OCI-LY1 (cell line): ENCODE results near the gene ARHGAP32.

Source experiments
- H2AFZ ChIP-seq: fragments of 200-600 bp; sonication (generic), shearing (Covaris generic); 2 replicates; pipeline ENCODE4 v1.6.0; 2014; ENCODE audit warnings: antibody characterized with exemption, mild to moderate bottlenecking, low read length
- H3F3A ChIP-seq: fragments of 200-600 bp; sonication (generic), shearing (Covaris generic); 2 replicates; pipeline ENCODE4 v1.6.0; 2014; ENCODE audit warnings: mild to moderate bottlenecking, antibody characterized with exemption, low read length, moderate library complexity; ENCODE audit not compliant: insufficient read depth
- H3K27ac ChIP-seq: fragments of 200-600 bp; sonication (generic); 2 replicates; pipeline ENCODE4 v1.5.1; 2014; ENCODE audit warnings: low read length, mixed run types, mild to moderate bottlenecking, low read depth; ENCODE audit not compliant: poor library complexity, severe bottlenecking
- H3K27me3 ChIP-seq: fragments of 200-600 bp; sonication (generic); 2 replicates; pipeline ENCODE4 v1.6.0; 2014; ENCODE audit warnings: antibody characterized with exemption, mild to moderate bottlenecking, low read length, moderate library complexity; ENCODE audit not compliant: insufficient read depth
- H3K36me3 ChIP-seq: fragments of 200-600 bp; sonication (generic); 2 replicates; pipeline ENCODE4 v1.6.1; 2014; ENCODE audit warnings: mild to moderate bottlenecking, antibody characterized with exemption, low read length, moderate library complexity, mixed read lengths; ENCODE audit not compliant: insufficient read depth
- H3K4me1 ChIP-seq: fragments of 200-600 bp; sonication (generic); 2 replicates; pipeline ENCODE4 v1.5.1; 2014; ENCODE audit warnings: mild to moderate bottlenecking, low read length, moderate library complexity; ENCODE audit not compliant: insufficient read depth, severe bottlenecking
- H3K4me2 ChIP-seq: fragments of 200-600 bp; sonication (generic), shearing (Covaris generic); 2 replicates; pipeline ENCODE4 v1.6.1; 2014; ENCODE audit warnings: low read length
- H3K4me3 ChIP-seq: fragments of 200-600 bp; sonication (generic); 2 replicates; pipeline ENCODE4 v1.5.1; 2014; ENCODE audit warnings: low read length, low read depth, mild to moderate bottlenecking, mixed read lengths; ENCODE audit not compliant: poor library complexity, severe bottlenecking
- H3K79me2 ChIP-seq: fragments of 200-600 bp; shearing (Covaris generic); 2 replicates; pipeline ENCODE4 v1.6.1; 2016; ENCODE audit warnings: mixed run types, low read length, mixed read lengths; ENCODE audit not compliant: insufficient read depth
- H3K9ac ChIP-seq: fragments of 200-600 bp; sonication (generic), shearing (Covaris generic); 2 replicates; pipeline ENCODE4 v1.6.1; 2014; ENCODE audit warnings: mild to moderate bottlenecking, low read length, mixed read lengths
- H3K9me2 ChIP-seq: fragments of 200-600 bp; sonication (generic), shearing (Covaris generic); 2 replicates; pipeline ENCODE4 v1.6.1; 2014; ENCODE audit warnings: low read depth, mild to moderate bottlenecking, low read length, mixed read lengths
- H3K9me3 ChIP-seq: fragments of 200-600 bp; shearing (Covaris generic); 2 replicates; pipeline ENCODE4 v1.6.1; 2014; ENCODE audit warnings: low read length, mixed read lengths
- H4K20me1 ChIP-seq: fragments of 200-600 bp; sonication (generic), shearing (Covaris generic); 2 replicates; pipeline ENCODE4 v1.6.0; 2016; ENCODE audit warnings: mild to moderate bottlenecking, low read length; ENCODE audit not compliant: insufficient read depth
- CTCF ChIP-seq: fragments of 200-600 bp; sonication (generic), shearing (Covaris generic); IDR thresholded peaks from 2 replicates; pipeline ENCODE4 v1.5.1; 2017; ENCODE audit warnings: mild to moderate bottlenecking, antibody characterized with exemption, low read length, moderate library complexity, mixed read lengths
- EZH2 ChIP-seq: fragments of 200-600 bp; sonication (generic), shearing (Covaris generic); IDR thresholded peaks from 2 replicates; pipeline ENCODE4 v1.8.0; 2017; ENCODE audit warnings: borderline replicate concordance, mixed run types, mild to moderate bottlenecking, antibody characterized with exemption, low read length, moderate library complexity, mixed read lengths

Gene ARHGAP32

DNA sequence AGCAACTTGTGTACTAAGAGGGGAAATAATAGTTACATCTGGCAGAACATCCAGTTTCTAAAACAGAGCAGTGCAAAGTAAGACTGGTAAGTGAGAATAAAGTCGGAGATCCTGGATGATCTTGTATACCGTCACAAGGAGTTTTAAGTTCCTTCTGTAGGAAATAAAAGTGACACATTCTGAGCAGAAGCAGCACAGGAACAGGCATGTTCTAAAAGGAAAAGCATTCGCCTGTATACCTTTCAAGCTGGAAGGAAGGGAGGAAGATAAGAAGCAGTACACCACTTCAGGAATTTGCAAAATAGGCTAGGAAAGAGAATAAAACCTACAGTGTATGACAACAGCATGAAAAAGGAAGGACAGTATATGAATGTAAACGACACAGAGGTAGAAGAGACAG lies 143.2 kb downstream of the ARHGAP32 start:
- no peaks in the 10 kb centered on the region for H3K79me2 ChIP-seq
- H3K36me3 ChIP-seq: no peaks in the 10 kb centered on the region
- no peaks in the 10 kb centered on the region for H3K4me1 ChIP-seq
- no peak overlapping the region for H3K9ac ChIP-seq
- no peaks in the 10 kb centered on the region for H3K9me2 ChIP-seq
- H3K27ac ChIP-seq: no peak overlapping the region
- TF ChIP-seq EZH2: no peak
- TF ChIP-seq CTCF: no peak
- no peaks in the 10 kb centered on the region for H4K20me1 ChIP-seq
- H3K4me3 ChIP-seq: no peak overlapping the region
- H3K4me2 ChIP-seq: no peak overlapping the region
- H2AFZ ChIP-seq: no peak overlapping the region
- H3K27me3 ChIP-seq: no peaks in the 10 kb centered on the region
- H3F3A ChIP-seq: no peaks in the 10 kb centered on the region
- no peaks in the 10 kb centered on the region for H3K9me3 ChIP-seq

DNA sequence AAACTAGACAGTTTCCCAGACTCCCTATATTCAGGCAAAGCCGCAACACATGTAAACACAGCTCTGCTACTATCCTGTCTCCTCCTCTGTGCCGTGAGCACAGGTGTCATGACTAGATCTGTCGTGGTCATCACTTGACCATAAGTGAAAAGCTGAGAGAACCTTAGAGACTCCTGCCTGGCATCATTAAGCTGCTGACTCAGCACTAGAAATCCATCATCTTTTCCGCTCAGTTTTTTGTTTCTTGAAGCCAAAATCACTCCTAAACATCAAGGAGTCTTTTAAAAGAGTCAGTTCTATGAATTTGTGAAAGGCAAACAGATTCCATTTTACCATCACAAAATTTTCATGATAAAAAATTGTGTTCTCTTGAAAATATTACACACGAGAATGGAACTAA lies 147.0 kb downstream of the ARHGAP32 start:
- H2AFZ ChIP-seq: no peak overlapping the region
- no peaks in the 10 kb centered on the region for H3K27me3 ChIP-seq
- no peak overlapping the region for H3K27ac ChIP-seq
- no peaks in the 10 kb centered on the region for H3K36me3 ChIP-seq
- no peaks in the 10 kb centered on the region for H3K4me1 ChIP-seq
- H3K4me3 ChIP-seq: no peak overlapping the region
- no peak overlapping the region for H3K9ac ChIP-seq
- H3F3A ChIP-seq: no peaks in the 10 kb centered on the region
- TF ChIP-seq EZH2 (no peak), CTCF (no peak)
- H3K4me2 ChIP-seq: no peak overlapping the region
- H4K20me1 ChIP-seq: no peaks in the 10 kb centered on the region
- H3K79me2 ChIP-seq: no peaks in the 10 kb centered on the region
- no peaks in the 10 kb centered on the region for H3K9me3 ChIP-seq
- no peaks in the 10 kb centered on the region for H3K9me2 ChIP-seq

DNA sequence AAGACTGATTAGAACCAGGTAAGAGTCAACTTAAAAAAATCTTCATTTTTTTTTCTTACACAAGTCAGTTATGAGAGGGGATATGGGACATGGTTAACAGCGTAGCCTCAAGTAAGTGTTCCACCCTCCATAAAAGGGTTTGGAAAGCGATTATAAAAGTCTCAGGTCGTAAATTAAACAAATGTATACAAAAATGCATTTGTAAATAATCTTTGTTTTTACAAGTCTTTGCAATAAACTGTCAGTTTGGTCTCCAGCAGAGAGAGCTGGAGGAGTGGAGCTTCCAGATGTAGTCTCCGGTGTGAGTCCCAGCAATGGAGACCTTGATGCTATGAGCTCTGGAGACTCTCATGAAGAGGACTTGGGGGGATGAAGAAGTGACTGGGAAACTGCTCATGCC lies 149.6 kb downstream of the ARHGAP32 start:
- no peak overlapping the region for H3K9ac ChIP-seq
- no peak overlapping the region for H2AFZ ChIP-seq
- H3K27ac ChIP-seq: no peak overlapping the region
- H4K20me1 ChIP-seq: no peaks in the 10 kb centered on the region
- H3K4me1 ChIP-seq: no peaks in the 10 kb centered on the region
- H3K4me2 ChIP-seq: no peak overlapping the region
- no peak overlapping the region for H3K4me3 ChIP-seq
- H3K9me3 ChIP-seq: no peaks in the 10 kb centered on the region
- H3K79me2 ChIP-seq: no peaks in the 10 kb centered on the region
- H3K9me2 ChIP-seq: no peaks in the 10 kb centered on the region
- no peak for TF ChIP-seq CTCF
- no peak for TF ChIP-seq EZH2
- H3K36me3 ChIP-seq: no peaks in the 10 kb centered on the region
- no peaks in the 10 kb centered on the region for H3F3A ChIP-seq
- H3K27me3 ChIP-seq: no peaks in the 10 kb centered on the region
